Calu3 (cell line): Measurements from ENCODE around the gene CRB2. TPM values are rescaled to one million over a fixed set of nuclear protein-coding genes. Genes with fewer than 3 reads are reported as not detected.

Experiments used
- BruUV-seq: library from RNA; stranded (reverse); fragments of 400-500 nt; replicated peaks from 2 replicates; lab custom pipeline; 2021; lab: Mats Ljungman, UMichigan
- CTCF ChIA-PET: fragments of 300-600 bp; sonication (Branson Sonifier 250); formaldehyde crosslinking; loops from one replicate; lab custom pipeline; 2022; ENCODE audit warnings: antibody characterized with exemption; lab: Charles Lee
- DNase-seq: peaks from one replicate; pipeline ENCODE4 v3.0.0; 2022
- H3K27ac Mint-ChIP-seq: one replicate; pipeline ENCODE4 v1.8.0; 2022; ENCODE audit warnings: mixed read lengths; ENCODE audit not compliant: unreplicated experiment
- H3K27me3 Mint-ChIP-seq: one replicate; pipeline ENCODE4 v1.8.0; 2022; ENCODE audit warnings: mixed read lengths; ENCODE audit not compliant: unreplicated experiment
- H3K36me3 Mint-ChIP-seq: one replicate; pipeline ENCODE4 v1.8.0; 2022; ENCODE audit warnings: mild to moderate bottlenecking, moderate library complexity, mixed read lengths; ENCODE audit not compliant: insufficient read depth, unreplicated experiment
- H3K4me1 Mint-ChIP-seq: one replicate; pipeline ENCODE4 v1.8.0; 2022; ENCODE audit warnings: mild to moderate bottlenecking, low read depth, mixed read lengths; ENCODE audit not compliant: unreplicated experiment
- H3K4me3 Mint-ChIP-seq: one replicate; pipeline ENCODE4 v1.8.0; 2022; ENCODE audit warnings: mild to moderate bottlenecking, low read depth, moderate library complexity, mixed read lengths; ENCODE audit not compliant: unreplicated experiment
- H3K9me3 Mint-ChIP-seq: one replicate; pipeline ENCODE4 v1.8.0; 2022; ENCODE audit warnings: low read depth, mixed read lengths; ENCODE audit not compliant: unreplicated experiment
- intact Hi-C: fragments of 100-400 bp; cut with micrococcal nuclease; formaldehyde crosslinking; loops from one replicate; pipeline ENCODE4 v1.10.0; 2022; ENCODE audit not compliant: unreplicated experiment
- total RNA-seq: library from RNA; stranded (reverse); gene quantifications from 2 replicates; pipeline ENCODE4 v1.2.3, GENCODE V29; 2022
- TF ChIP-seq, protein P1 (sequence below): fragments of 200-600 bp; IDR thresholded peaks from one replicate; pipeline ENCODE4 v1.8.0; 2022; ENCODE audit warnings: antibody characterized with exemption; ENCODE audit not compliant: unreplicated experiment

The CRB2 gene
- total RNA-seq, 1 experiment from 2014 or later = not detected

DNA sequence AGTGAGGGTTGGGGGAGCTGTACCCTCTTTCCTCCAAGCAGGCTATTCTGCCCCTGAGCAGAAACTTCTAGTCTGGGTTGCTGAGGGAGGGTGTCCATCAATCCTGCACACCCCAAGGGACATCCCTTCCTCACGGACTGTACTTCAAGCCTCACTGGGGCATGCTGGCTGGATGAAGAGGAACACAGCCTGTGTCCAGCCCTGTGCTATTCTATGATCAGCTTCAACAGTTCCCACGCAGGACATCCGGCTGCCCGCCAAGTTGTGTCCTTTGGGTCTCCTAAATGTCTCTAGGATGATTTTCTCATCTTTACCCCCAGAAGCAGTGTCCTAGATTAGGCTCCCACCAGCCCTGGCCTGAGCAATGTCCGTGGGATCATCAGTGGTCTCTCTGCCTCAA is 68.1 kb downstream of the CRB2 start:
- CTCF ChIA-PET = no interaction called here
- intact Hi-C loops = no loop called here

DNA sequence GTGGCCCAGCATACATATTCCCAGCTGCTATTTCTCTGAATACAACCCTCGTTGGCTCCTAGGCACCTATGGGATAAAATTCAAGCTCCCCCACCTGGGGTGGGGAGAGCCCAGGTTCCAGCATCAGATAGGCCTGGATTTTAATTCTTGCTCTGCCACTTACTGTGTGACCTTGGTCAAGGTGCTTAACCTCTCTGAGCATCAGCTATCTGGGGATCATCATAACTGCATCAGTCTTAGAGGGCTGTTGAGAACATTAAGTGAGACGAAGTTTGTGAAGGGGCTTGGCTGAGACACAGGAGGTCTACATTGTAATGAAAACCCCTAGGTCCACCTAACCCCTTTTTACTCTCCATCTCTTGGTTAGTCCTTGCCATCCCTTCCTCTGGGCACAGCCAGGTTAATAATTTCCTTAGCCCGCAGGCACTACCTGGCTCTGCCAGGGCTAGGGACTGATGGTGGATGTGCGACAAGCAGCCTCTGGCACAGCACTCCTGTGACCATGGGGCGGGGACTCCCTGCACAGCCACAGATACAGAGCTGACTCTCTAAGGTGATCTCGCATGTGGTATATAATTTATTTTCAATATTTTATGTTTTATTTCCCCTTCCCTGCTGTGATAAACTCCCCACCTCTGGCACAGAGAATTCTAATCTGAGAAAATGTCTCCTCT is 68.7 kb downstream of the CRB2 start:
- BruUV-seq = no TSS peak
- Mint-ChIP-seq H3K27me3 (no peaks in the 10 kb centered on the region), H3K9me3 (no peaks in the 10 kb centered on the region), H3K4me1 (peaks cover 8% of the 10 kb centered on the region), H3K36me3 (peaks cover 6% of the 10 kb centered on the region), H3K4me3 (no peak overlapping the region), H3K27ac (no peak overlapping the region)
- no peak for DNase-seq
- intact Hi-C loops = no loop called here
- TF ChIP-seq, protein P1, sequence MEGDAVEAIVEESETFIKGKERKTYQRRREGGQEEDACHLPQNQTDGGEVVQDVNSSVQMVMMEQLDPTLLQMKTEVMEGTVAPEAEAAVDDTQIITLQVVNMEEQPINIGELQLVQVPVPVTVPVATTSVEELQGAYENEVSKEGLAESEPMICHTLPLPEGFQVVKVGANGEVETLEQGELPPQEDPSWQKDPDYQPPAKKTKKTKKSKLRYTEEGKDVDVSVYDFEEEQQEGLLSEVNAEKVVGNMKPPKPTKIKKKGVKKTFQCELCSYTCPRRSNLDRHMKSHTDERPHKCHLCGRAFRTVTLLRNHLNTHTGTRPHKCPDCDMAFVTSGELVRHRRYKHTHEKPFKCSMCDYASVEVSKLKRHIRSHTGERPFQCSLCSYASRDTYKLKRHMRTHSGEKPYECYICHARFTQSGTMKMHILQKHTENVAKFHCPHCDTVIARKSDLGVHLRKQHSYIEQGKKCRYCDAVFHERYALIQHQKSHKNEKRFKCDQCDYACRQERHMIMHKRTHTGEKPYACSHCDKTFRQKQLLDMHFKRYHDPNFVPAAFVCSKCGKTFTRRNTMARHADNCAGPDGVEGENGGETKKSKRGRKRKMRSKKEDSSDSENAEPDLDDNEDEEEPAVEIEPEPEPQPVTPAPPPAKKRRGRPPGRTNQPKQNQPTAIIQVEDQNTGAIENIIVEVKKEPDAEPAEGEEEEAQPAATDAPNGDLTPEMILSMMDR = no peak
- CTCF ChIA-PET = no interaction called here

More for the DNA sequence above, 68.1 kb downstream of the CRB2 start:
- Mint-ChIP-seq H3K4me3 (no peak overlapping the region), H3K4me1 (peaks cover 8% of the 10 kb centered on the region), H3K36me3 (peaks cover 6% of the 10 kb centered on the region), H3K9me3 (no peaks in the 10 kb centered on the region), H3K27me3 (no peaks in the 10 kb centered on the region), H3K27ac (no peak overlapping the region)
- DNase-seq = no peak
- BruUV-seq = no TSS peak
- TF ChIP-seq, protein P1 = no peak

DNA sequence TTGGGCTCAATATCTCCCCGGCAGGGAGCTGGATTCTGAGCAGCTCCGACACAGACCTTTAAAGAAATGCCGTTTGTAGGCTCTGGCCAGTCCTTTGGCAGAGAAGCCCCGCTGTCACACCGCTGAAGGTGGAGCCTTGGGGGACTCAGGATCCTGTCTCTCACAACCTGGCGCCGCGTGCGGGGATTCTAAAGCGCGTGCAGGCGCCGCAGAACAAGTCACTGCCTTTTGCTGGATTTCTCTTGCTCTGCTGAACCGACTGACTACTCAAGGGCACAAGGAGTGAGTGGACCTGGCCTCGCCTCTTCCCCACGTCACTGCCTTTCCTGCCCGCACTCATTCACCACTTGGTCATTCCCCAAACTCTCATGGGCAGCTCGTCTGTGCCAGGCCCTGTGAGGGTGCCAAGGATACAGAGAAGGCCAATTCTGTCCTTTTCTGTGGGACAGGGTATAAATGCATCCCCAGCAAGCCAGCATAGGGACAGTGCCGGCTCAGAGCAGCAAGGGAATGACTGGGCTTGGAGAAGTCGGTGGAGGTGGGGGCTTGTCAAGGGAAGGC is 69.3 kb downstream of the CRB2 start:
- TF ChIP-seq, protein P1 = no peak
- Mint-ChIP-seq H3K4me1 (peaks cover 8% of the 10 kb centered on the region), H3K4me3 (no peak overlapping the region)

DNA sequence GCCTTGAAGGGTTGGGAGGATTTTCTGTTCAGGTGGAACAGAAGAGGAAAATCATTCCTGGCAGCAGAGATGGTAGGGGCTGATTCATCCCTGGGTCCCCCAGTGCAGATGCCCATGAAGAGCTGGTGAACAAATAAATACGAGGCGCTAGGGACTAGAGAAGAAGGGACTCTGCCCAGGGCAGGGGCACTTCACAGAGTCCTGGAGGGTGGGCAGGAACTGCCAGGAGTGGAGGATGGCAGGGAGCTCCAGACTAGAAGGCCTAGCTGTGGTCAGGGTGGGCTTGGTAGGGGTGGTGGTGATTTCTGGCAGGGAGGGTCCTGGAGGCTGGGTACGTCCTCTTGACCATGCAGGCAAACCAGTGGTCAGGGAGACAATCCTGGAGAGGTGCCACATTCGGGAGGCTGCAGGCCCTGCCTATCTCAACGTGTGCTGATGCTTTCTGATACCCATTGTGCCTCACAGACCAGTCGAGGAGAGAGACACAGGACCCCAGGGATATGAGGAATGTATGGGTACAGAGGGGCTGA is 69.9 kb downstream of the CRB2 start:
- BruUV-seq = no TSS peak
- no peak overlapping the region for H3K27ac Mint-ChIP-seq
- H3K27me3 Mint-ChIP-seq = no peaks in the 10 kb centered on the region
- H3K4me3 Mint-ChIP-seq = no peak overlapping the region
- H3K36me3 Mint-ChIP-seq = peaks cover 6% of the 10 kb centered on the region
- H3K9me3 Mint-ChIP-seq = no peaks in the 10 kb centered on the region
- intact Hi-C loops = no loop called here
- TF ChIP-seq, protein P1 = no peak
- DNase-seq = no peak
- H3K4me1 Mint-ChIP-seq = peaks cover 8% of the 10 kb centered on the region
- CTCF ChIA-PET = no interaction called here

More for the DNA sequence above, 69.3 kb downstream of the CRB2 start:
- Mint-ChIP-seq H3K9me3 (no peaks in the 10 kb centered on the region), H3K27ac (no peak overlapping the region), H3K27me3 (no peaks in the 10 kb centered on the region), H3K36me3 (peaks cover 6% of the 10 kb centered on the region)
- intact Hi-C loops = no loop called here
- CTCF ChIA-PET = no interaction called here
- BruUV-seq = no TSS peak
- DNase-seq = no peak
